ENCODE results near the gene PIGU. TPM values are rescaled to one million over a fixed set of nuclear protein-coding genes. Genes with fewer than 3 reads are reported as not detected.

PIGU gene
- total and polyA plus RNA-seq, 2 experiments from 2014 or later = 21.2 to 21.6 TPM

- in situ Hi-C loops (cut with MboI) = no loop called here
- DNase-seq = no peak
- 83% methylated on average over 7 of the region's 7 CpGs for WGBS, 2 experiments (ENCODE audit: low coverage in 1 of 2, low lambda C conversion rate in 2 of 2, missing lambda C conversion rate in 2 of 2)
Measured at GRCh38 chr20:34564833-34565232, 112.1 kb downstream of the PIGU start.

GRCh38 chr20:34562641-34563040, 114.3 kb downstream of the PIGU start:
- in situ Hi-C loops (cut with MboI) = no loop called here
- H3K4me1 ChIP-seq (ENCODE audit: insufficient read depth) = no peaks in the 10 kb centered on the region; the same call in 1 of the 2 replicates
- H3K4me2 ChIP-seq (ENCODE audit: unreplicated experiment) = no peak overlapping the region
- no peaks in the 10 kb centered on the region for H3F3A ChIP-seq (ENCODE audit: insufficient read depth)
- no peaks in the 10 kb centered on the region for H3K9me2 ChIP-seq (ENCODE audit: insufficient read depth)
- no peak overlapping the region for H3K27ac ChIP-seq
- DNase-seq = peak; percentile 59
- no peaks in the 10 kb centered on the region for H3K9me3 ChIP-seq (ENCODE audit: low read depth)
- no peaks in the 10 kb centered on the region for H3K36me3 ChIP-seq (ENCODE audit: low read depth)
- H2AFZ ChIP-seq = no peak overlapping the region
- no peak for TF ChIP-seq EZH2 (IDR thresholded peaks at IDR 0.05; ENCODE audit: insufficient read depth, poor library complexity, severe bottlenecking)
- no peak for TF ChIP-seq EZH2phosphoT487 (IDR thresholded peaks at IDR 0.05; ENCODE audit: insufficient read depth, low read depth)
- no peaks in the 10 kb centered on the region for H3K79me2 ChIP-seq (ENCODE audit: insufficient read depth)
- no peak overlapping the region for H3K4me3 ChIP-seq
- H3K27me3 ChIP-seq (replicated peaks; ENCODE audit: insufficient read depth) = no peaks in the 10 kb centered on the region
- no peaks in the 10 kb centered on the region for H4K20me1 ChIP-seq (ENCODE audit: insufficient read depth)
- 61 to 79% methylated on average over 5 of the region's 5 CpGs for WGBS, 2 experiments (ENCODE audit: low coverage in 1 of 2, low lambda C conversion rate in 2 of 2, missing lambda C conversion rate in 2 of 2)
- no peak overlapping the region for H3K9ac ChIP-seq

More at GRCh38 chr20:34564833-34565232, 112.1 kb downstream of the PIGU start:
- Histone ChIP-seq H3K9me2 (ENCODE audit: insufficient read depth) (no peaks in the 10 kb centered on the region), H3K9ac (no peak overlapping the region), H3K36me3 (ENCODE audit: low read depth) (no peaks in the 10 kb centered on the region), H3K27ac (no peak overlapping the region), H3F3A (ENCODE audit: insufficient read depth) (no peaks in the 10 kb centered on the region), H3K4me1 (ENCODE audit: insufficient read depth) (0 out of 2 replicates have a peak, but pooled peaks cover 5% of the 10 kb centered on the region), H3K9me3 (ENCODE audit: low read depth) (no peaks in the 10 kb centered on the region), H3K4me3 (no peak overlapping the region), H3K4me2 (ENCODE audit: unreplicated experiment) (no peak overlapping the region), H3K79me2 (ENCODE audit: insufficient read depth) (no peaks in the 10 kb centered on the region), H3K27me3 (replicated peaks; ENCODE audit: insufficient read depth) (no peaks in the 10 kb centered on the region), H4K20me1 (ENCODE audit: insufficient read depth) (no peaks in the 10 kb centered on the region), H2AFZ (no peak overlapping the region)
- TF ChIP-seq EZH2phosphoT487 (IDR thresholded peaks at IDR 0.05; ENCODE audit: insufficient read depth, low read depth) = no peak
- no peak for TF ChIP-seq EZH2 (IDR thresholded peaks at IDR 0.05; ENCODE audit: insufficient read depth, poor library complexity, severe bottlenecking)

GRCh38 chr20:34561661-34562060, 115.2 kb downstream of the PIGU start:
- Histone ChIP-seq H3K27ac (no peak overlapping the region), H3K9me2 (ENCODE audit: insufficient read depth) (no peaks in the 10 kb centered on the region), H3K36me3 (ENCODE audit: low read depth) (no peaks in the 10 kb centered on the region), H2AFZ (no peak overlapping the region), H3K9ac (no peak overlapping the region), H4K20me1 (ENCODE audit: insufficient read depth) (no peaks in the 10 kb centered on the region), H3K4me1 (ENCODE audit: insufficient read depth) (no peaks in the 10 kb centered on the region; the same call in 1 of the 2 replicates), H3K4me2 (ENCODE audit: unreplicated experiment) (no peak overlapping the region), H3K4me3 (no peak overlapping the region), H3K79me2 (ENCODE audit: insufficient read depth) (no peaks in the 10 kb centered on the region), H3K9me3 (ENCODE audit: low read depth) (no peaks in the 10 kb centered on the region), H3F3A (ENCODE audit: insufficient read depth) (peaks cover 5% of the 10 kb centered on the region; the same call in 1 of the 2 replicates), H3K27me3 (replicated peaks; ENCODE audit: insufficient read depth) (no peaks in the 10 kb centered on the region)
- in situ Hi-C loops (cut with MboI) = no loop called here
- DNase-seq = no peak
- no peak for TF ChIP-seq EZH2phosphoT487 (IDR thresholded peaks at IDR 0.05; ENCODE audit: insufficient read depth, low read depth)
- WGBS, 2 experiments (ENCODE audit: low coverage in 1 of 2, low lambda C conversion rate in 2 of 2, missing lambda C conversion rate in 2 of 2) = 53 to 65% methylated on average over 10 of the region's 10 CpGs

DNA sequence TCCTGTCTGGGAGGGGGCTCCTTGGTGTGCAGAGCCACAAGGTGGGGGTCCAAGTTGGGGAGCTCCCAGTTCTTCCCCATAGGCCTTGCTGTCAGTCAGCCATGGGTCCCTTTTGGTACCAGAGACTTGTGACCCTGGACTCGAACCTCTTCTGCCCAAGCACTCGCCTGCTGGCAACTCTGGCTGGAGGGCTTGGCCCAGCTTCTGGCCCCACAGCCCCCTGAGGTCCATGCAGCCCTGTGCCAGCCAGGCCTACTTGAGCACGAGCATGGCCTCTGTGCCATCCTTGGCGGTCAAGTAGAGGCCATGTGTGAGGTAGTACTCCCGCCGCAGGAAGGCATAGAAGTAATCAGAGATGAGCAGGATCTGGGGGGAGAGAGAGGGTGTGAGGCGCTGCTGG, 116.3 kb downstream of the PIGU start:
- DNase-seq = no peak
- Histone ChIP-seq H3K9me3 (ENCODE audit: low read depth) (no peaks in the 10 kb centered on the region), H3F3A (ENCODE audit: insufficient read depth) (peaks cover 5% of the 10 kb centered on the region; the same call in 1 of the 2 replicates), H3K4me1 (ENCODE audit: insufficient read depth) (no peaks in the 10 kb centered on the region; the same call in 1 of the 2 replicates), H3K27me3 (replicated peaks; ENCODE audit: insufficient read depth) (no peaks in the 10 kb centered on the region), H3K27ac (no peak overlapping the region), H3K9me2 (ENCODE audit: insufficient read depth) (no peaks in the 10 kb centered on the region), H3K9ac (no peak overlapping the region), H3K4me2 (ENCODE audit: unreplicated experiment) (no peak overlapping the region), H3K4me3 (no peak overlapping the region), H3K79me2 (ENCODE audit: insufficient read depth) (no peaks in the 10 kb centered on the region), H2AFZ (no peak overlapping the region), H3K36me3 (ENCODE audit: low read depth) (no peaks in the 10 kb centered on the region), H4K20me1 (ENCODE audit: insufficient read depth) (no peaks in the 10 kb centered on the region)
- TF ChIP-seq EZH2phosphoT487 (IDR thresholded peaks at IDR 0.05; ENCODE audit: insufficient read depth, low read depth) (no peak), EZH2 (IDR thresholded peaks at IDR 0.05; ENCODE audit: insufficient read depth, poor library complexity, severe bottlenecking) (no peak)
- 82 to 90% methylated on average over 7 of the region's 7 CpGs for WGBS, 2 experiments (ENCODE audit: low coverage in 1 of 2, low lambda C conversion rate in 2 of 2, missing lambda C conversion rate in 2 of 2)
- in situ Hi-C loops (cut with MboI) = no loop called here

DNA sequence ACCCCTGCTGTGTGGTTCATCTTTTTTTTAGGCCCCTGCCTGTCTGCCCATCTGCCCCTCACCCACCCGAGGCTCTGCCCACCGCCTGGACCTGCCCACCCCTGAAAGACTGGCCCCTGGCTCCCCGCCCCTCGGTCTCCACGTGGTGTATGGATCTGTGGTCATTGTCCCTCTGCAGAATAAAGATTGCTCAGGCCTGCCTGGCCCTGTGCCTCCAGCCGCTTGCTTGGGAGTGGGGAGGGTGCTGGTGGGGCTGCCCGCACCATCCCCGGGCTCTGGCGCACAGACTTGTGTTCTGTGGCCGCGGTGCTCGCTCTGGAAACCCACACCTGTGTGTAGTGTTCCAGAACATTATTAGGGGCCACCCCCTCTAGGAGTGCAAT, 116.8 kb downstream of the PIGU start:
- no peak overlapping the region for H3K4me2 ChIP-seq (ENCODE audit: unreplicated experiment)
- H3K9me2 ChIP-seq (ENCODE audit: insufficient read depth) = no peaks in the 10 kb centered on the region
- H3K4me3 ChIP-seq = no peak overlapping the region
- in situ Hi-C loops (cut with MboI) = no loop called here
- no peaks in the 10 kb centered on the region for H3K27me3 ChIP-seq (replicated peaks; ENCODE audit: insufficient read depth)
- peaks cover 5% of the 10 kb centered on the region; the same call in 1 of the 2 replicates for H3F3A ChIP-seq (ENCODE audit: insufficient read depth)
- 94 to 98% methylated on average over 7 to 12 of the region's 12 CpGs for WGBS, 2 experiments (ENCODE audit: low coverage in 1 of 2, low lambda C conversion rate in 2 of 2, missing lambda C conversion rate in 2 of 2)
- H2AFZ ChIP-seq = no peak overlapping the region
- no peaks in the 10 kb centered on the region for H3K36me3 ChIP-seq (ENCODE audit: low read depth)
- no peak overlapping the region for H3K9ac ChIP-seq
- H3K27ac ChIP-seq = no peak overlapping the region
- no peaks in the 10 kb centered on the region for H4K20me1 ChIP-seq (ENCODE audit: insufficient read depth)
- TF ChIP-seq EZH2 (IDR thresholded peaks at IDR 0.05; ENCODE audit: insufficient read depth, poor library complexity, severe bottlenecking) (no peak), EZH2phosphoT487 (IDR thresholded peaks at IDR 0.05; ENCODE audit: insufficient read depth, low read depth) (no peak)
- H3K79me2 ChIP-seq (ENCODE audit: insufficient read depth) = no peaks in the 10 kb centered on the region
- H3K4me1 ChIP-seq (ENCODE audit: insufficient read depth) = no peaks in the 10 kb centered on the region; the same call in 1 of the 2 replicates
- H3K9me3 ChIP-seq (ENCODE audit: low read depth) = no peaks in the 10 kb centered on the region
- DNase-seq = no peak
